ENCODE measurements around the gene CAPN14. TPM values are rescaled to one million over a fixed set of nuclear protein-coding genes. Genes with fewer than 3 reads are reported as not detected.

Gene CAPN14
- total and polyA plus RNA-seq, 4 donors, result 0.03 to 0.26 (median 0.14) TPM

DNA sequence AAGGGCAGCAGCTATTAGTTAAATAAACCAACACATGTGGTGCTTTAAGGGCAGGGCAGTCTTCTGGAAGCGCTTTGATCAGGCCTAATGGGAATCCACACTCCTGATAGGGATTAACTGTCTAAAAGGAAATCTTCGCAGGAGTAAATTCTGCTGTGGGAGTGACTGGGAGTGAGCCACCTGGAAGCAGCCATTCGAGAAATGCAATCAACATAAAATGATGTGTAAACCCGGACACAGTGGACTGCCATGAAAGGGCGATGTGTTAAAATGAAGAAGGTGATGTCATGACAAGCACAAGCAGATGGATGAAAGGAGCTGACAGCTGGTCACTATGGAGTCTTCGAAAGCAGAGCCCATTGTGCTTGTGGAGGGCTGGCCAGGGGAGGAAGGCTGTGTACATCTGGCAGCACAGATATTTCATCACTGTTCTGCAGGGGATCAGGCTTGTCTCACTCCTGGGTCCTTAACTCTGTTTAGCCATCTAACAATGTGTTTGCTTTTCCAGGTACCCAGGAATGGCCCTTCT, 54.2 kb downstream of the CAPN14 start:
- 70 to 85% methylated on average over 6 of the region's 6 CpGs for WGBS, 2 donors
- Histone ChIP-seq H3K36me3 (ENCODE audit: control insufficient read depth in 4 of 4, insufficient read depth in 4 of 4, low read length in 4 of 4) (no peaks in the 10 kb centered on the region), H3K27ac (ENCODE audit: low read depth in 1 of 2, low read length in 1 of 2) (no peak overlapping the region), H3K4me1 (ENCODE audit: control insufficient read depth in 5 of 5, insufficient read depth in 5 of 5, low read length in 5 of 5) (no peaks in the 10 kb centered on the region), H3K9me3 (ENCODE audit: control insufficient read depth in 4 of 4, insufficient read depth in 3 of 4, low read length in 3 of 4) (no peaks in the 10 kb centered on the region), H3K4me3 (no peak overlapping the region), H3K27me3 (ENCODE audit: control insufficient read depth in 3 of 3, insufficient read depth in 3 of 3, low read length in 2 of 3) (peaks cover 4 to 29% (median 12%) of the 10 kb centered on the region in 3 donors), H3K9ac (ENCODE audit: insufficient read depth in 1 of 2, low read length in 2 of 2) (no peak overlapping the region)
- ATAC-seq (ENCODE audit: insufficient read depth, low FRiP score), result no peak
- TF ChIP-seq CTCF (IDR thresholded peaks at IDR 0.05; ENCODE audit: control extremely low read depth, extremely low read depth), result no peak
- DNase-seq, result no peak

- Histone ChIP-seq H3K27me3 (ENCODE audit: control insufficient read depth in 3 of 3, insufficient read depth in 3 of 3, low read length in 2 of 3) (peaks cover 4 to 29% (median 12%) of the 10 kb centered on the region in 3 donors), H3K27ac (ENCODE audit: low read depth in 1 of 2, low read length in 1 of 2) (no peak overlapping the region), H3K36me3 (ENCODE audit: control insufficient read depth in 4 of 4, insufficient read depth in 4 of 4, low read length in 4 of 4) (no peaks in the 10 kb centered on the region), H3K9me3 (ENCODE audit: control insufficient read depth in 4 of 4, insufficient read depth in 3 of 4, low read length in 3 of 4) (no peaks in the 10 kb centered on the region), H3K9ac (ENCODE audit: insufficient read depth in 1 of 2, low read length in 2 of 2) (no peak overlapping the region), H3K4me1 (ENCODE audit: control insufficient read depth in 5 of 5, insufficient read depth in 5 of 5, low read length in 5 of 5) (no peaks in the 10 kb centered on the region), H3K4me3 (no peak overlapping the region)
- no peak for TF ChIP-seq CTCF (IDR thresholded peaks at IDR 0.05; ENCODE audit: control extremely low read depth, extremely low read depth)
- DNase-seq, result no peak
- ATAC-seq (ENCODE audit: insufficient read depth, low FRiP score), result no peak
- 92 to 94% methylated on average over 6 of the region's 6 CpGs for WGBS, 2 donors
These were observed 55.7 kb downstream of the CAPN14 start for GRCh38 chr2:31161637-31162036.

GRCh38 chr2:31151501-31151900, 65.8 kb downstream of the CAPN14 start:
- Histone ChIP-seq H3K9me3 (ENCODE audit: control insufficient read depth in 4 of 4, insufficient read depth in 3 of 4, low read length in 3 of 4) (no peaks in the 10 kb centered on the region), H3K9ac (ENCODE audit: insufficient read depth in 1 of 2, low read length in 2 of 2) (no peak overlapping the region), H3K36me3 (ENCODE audit: control insufficient read depth in 4 of 4, insufficient read depth in 4 of 4, low read length in 4 of 4) (no peaks in the 10 kb centered on the region), H3K27me3 (ENCODE audit: control insufficient read depth in 3 of 3, insufficient read depth in 3 of 3, low read length in 2 of 3) (peaks cover 0 to 4% (median 0%) of the 10 kb centered on the region in 3 donors), H3K4me3 (no peak overlapping the region), H3K4me1 (ENCODE audit: control insufficient read depth in 5 of 5, insufficient read depth in 5 of 5, low read length in 5 of 5) (no peaks in the 10 kb centered on the region), H3K27ac (ENCODE audit: low read depth in 1 of 2, low read length in 1 of 2) (no peak overlapping the region)
- WGBS, 2 donors, result 87 to 88% methylated on average over 6 of the region's 6 CpGs
- ATAC-seq (ENCODE audit: insufficient read depth, low FRiP score), result no peak
- TF ChIP-seq CTCF (IDR thresholded peaks at IDR 0.05; ENCODE audit: control extremely low read depth, extremely low read depth), result no peak
- DNase-seq, result no peak

- no peak for ATAC-seq (ENCODE audit: insufficient read depth, low FRiP score)
- peaks cover 0 to 4% (median 0%) of the 10 kb centered on the region in 3 donors for H3K27me3 ChIP-seq (ENCODE audit: control insufficient read depth in 3 of 3, insufficient read depth in 3 of 3, low read length in 2 of 3)
- WGBS, 2 donors, result 91 to 92% methylated on average over 6 of the region's 6 CpGs
These were observed 67.1 kb downstream of the CAPN14 start for GRCh38 chr2:31150120-31150670.

More at GRCh38 chr2:31150120-31150670, 67.1 kb downstream of the CAPN14 start:
- H3K4me1 ChIP-seq (ENCODE audit: control insufficient read depth in 5 of 5, insufficient read depth in 5 of 5, low read length in 5 of 5), result no peaks in the 10 kb centered on the region
- no peaks in the 10 kb centered on the region for H3K9me3 ChIP-seq (ENCODE audit: control insufficient read depth in 4 of 4, insufficient read depth in 3 of 4, low read length in 3 of 4)
- no peak overlapping the region for H3K27ac ChIP-seq (ENCODE audit: low read depth in 1 of 2, low read length in 1 of 2)
- H3K9ac ChIP-seq (ENCODE audit: insufficient read depth in 1 of 2, low read length in 2 of 2), result no peak overlapping the region
- H3K36me3 ChIP-seq (ENCODE audit: control insufficient read depth in 4 of 4, insufficient read depth in 4 of 4, low read length in 4 of 4), result no peaks in the 10 kb centered on the region
- TF ChIP-seq CTCF (IDR thresholded peaks at IDR 0.05; ENCODE audit: control extremely low read depth, extremely low read depth), result no peak
- H3K4me3 ChIP-seq, result no peak overlapping the region
- no peak for DNase-seq

All from lung (tissue), 12 donors.